K562 (cell line): ENCODE results near the gene MEGF10.

Experiments
- CREB1 ChIP-seq, 2 experiments: sonication (generic) in 1 of 2; formaldehyde crosslinking in 1 of 2; IDR thresholded peaks; 2 replicates each; pipeline versions ENCODE4 v1.6.1 to v1.8.0; 2012 to 2022; ENCODE audit warnings: inconsistent platforms in 1 of 2, mild to moderate bottlenecking in 1 of 2, missing genetic modification reagents in 1 of 2, moderate library complexity in 1 of 2
- ZSCAN29 ChIP-seq: fragments of 450-650 bp; IDR thresholded peaks from 2 replicates; pipeline ENCODE4 v1.6.1; 2017
- TF ChIP-seq, protein P1 (sequence below): IDR thresholded peaks from 2 replicates; pipeline ENCODE4 v1.6.1; 2016; ENCODE audit warnings: missing genetic modification characterization, missing compliant biosample characterization

DNA sequence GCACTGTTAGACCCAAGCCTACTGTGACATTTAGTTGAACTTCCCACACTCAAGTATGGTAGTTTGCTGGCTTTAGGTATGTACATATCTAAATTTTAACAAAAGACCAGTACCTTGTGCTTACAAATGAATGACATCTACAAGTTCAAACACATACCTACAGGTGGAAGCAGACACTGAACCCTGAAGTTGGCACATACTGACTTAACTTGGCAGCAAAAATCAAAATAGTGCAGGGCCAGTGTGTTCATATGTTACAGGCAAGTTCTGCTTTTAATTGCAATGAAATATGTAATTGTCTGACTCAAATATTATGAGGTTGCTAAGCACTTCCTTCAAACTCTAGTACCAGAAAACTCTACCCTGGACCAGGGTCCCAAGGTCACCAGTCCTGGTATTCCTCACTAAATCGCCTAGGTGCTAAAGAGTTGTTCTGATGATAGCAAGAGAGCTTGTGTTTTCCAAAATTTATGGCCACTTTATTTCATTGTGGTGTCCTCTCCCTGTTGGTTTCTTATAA, 77.4 kb downstream of the MEGF10 start:
- TF ChIP-seq CREB1 (IDR thresholded peaks at IDR 0.05) (no peak), CREB1 (CRISPR knock-in tag; IDR thresholded peaks at IDR 0.05) (no peak), ZSCAN29 (no peak)
- TF ChIP-seq, protein P1, sequence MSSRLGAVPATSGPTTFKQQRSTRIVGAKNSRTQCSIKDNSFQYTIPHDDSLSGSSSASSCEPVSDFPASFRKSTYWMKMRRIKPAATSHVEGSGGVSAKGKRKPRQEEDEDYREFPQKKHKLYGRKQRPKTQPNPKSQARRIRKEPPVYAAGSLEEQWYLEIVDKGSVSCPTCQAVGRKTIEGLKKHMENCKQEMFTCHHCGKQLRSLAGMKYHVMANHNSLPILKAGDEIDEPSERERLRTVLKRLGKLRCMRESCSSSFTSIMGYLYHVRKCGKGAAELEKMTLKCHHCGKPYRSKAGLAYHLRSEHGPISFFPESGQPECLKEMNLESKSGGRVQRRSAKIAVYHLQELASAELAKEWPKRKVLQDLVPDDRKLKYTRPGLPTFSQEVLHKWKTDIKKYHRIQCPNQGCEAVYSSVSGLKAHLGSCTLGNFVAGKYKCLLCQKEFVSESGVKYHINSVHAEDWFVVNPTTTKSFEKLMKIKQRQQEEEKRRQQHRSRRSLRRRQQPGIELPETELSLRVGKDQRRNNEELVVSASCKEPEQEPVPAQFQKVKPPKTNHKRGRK (tag), result no peak
